ENCODE results near the gene ATXN7L3B. TPM values are rescaled to one million over a fixed set of nuclear protein-coding genes. Genes with fewer than 3 reads are reported as not detected.

Gene ATXN7L3B, protein sequence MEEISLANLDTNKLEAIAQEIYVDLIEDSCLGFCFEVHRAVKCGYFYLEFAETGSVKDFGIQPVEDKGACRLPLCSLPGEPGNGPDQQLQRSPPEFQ
- total RNA-seq = 10 to 100 TPM; 35.1 to 42.7 (median 38.1) TPM

DNA sequence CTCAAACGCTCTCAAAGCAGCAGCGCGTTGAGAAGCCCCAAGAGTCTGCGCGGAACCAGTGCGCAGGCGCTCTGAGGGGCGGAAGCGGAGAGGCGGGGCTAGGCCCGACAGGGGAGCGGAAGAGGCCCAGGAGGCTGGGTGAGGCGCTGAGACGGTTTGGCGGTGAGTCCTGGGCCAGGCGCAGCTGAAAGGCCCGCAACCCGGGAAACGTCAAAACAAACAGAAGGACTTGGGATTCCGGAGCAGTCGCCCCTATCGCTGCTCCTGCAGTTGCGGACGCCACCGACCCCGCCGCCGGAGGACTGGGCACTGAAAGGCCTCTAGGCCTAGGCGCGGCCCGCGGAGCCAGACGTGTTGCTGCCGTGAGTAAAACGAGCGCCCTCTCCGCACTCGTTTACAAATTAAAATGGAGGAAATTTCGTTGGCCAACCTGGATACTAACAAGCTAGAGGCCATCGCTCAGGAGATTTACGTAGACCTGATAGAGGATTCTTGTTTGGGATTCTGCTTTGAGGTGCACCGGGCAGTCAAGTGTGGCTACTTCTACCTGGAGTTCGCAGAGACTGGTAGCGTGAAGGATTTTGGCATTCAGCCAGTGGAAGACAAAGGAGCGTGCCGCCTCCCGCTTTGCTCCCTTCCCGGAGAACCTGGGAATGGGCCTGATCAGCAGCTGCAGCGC is at the start of gene ATXN7L3B:
TSS of gene ATXN7L3B (plus strand) at position 129 of the 679 bp plus-strand sequence. CDS start at position 407, 278 bp downstream.
- peak; percentile 90 to 94 for DNase-seq
- WGBS, 2 donors = 0% methylated on average over 33 to 39 of the region's 49 CpGs
- peak within 1 kb of the TSS; percentile 16 to 83 (median 71) for H3K4me3 ChIP-seq (replicated peaks in 1 of 3)
- no peaks in the 10 kb centered on the region for H3K36me3 ChIP-seq
- H3K9me3 ChIP-seq = no peaks in the 10 kb centered on the region
- TF ChIP-seq, protein P1, sequence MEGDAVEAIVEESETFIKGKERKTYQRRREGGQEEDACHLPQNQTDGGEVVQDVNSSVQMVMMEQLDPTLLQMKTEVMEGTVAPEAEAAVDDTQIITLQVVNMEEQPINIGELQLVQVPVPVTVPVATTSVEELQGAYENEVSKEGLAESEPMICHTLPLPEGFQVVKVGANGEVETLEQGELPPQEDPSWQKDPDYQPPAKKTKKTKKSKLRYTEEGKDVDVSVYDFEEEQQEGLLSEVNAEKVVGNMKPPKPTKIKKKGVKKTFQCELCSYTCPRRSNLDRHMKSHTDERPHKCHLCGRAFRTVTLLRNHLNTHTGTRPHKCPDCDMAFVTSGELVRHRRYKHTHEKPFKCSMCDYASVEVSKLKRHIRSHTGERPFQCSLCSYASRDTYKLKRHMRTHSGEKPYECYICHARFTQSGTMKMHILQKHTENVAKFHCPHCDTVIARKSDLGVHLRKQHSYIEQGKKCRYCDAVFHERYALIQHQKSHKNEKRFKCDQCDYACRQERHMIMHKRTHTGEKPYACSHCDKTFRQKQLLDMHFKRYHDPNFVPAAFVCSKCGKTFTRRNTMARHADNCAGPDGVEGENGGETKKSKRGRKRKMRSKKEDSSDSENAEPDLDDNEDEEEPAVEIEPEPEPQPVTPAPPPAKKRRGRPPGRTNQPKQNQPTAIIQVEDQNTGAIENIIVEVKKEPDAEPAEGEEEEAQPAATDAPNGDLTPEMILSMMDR (IDR thresholded peaks at IDR 0.05) = peak in 1 of 6 experiments; percentile 7
- peak in 1 of 2 donors; percentile 83 for TF ChIP-seq POLR2A (IDR thresholded peaks at IDR 0.05)
- no peaks in the 10 kb centered on the region for H3K27me3 ChIP-seq
- H3K4me1 ChIP-seq = peaks cover 19 to 33% of the 10 kb centered on the region in 2 donors
- intact Hi-C loops (cut with DNase I) = no loop called here
- peak within 1 kb of the TSS; percentile 90 to 96 (median 92) for H3K27ac ChIP-seq

DNA sequence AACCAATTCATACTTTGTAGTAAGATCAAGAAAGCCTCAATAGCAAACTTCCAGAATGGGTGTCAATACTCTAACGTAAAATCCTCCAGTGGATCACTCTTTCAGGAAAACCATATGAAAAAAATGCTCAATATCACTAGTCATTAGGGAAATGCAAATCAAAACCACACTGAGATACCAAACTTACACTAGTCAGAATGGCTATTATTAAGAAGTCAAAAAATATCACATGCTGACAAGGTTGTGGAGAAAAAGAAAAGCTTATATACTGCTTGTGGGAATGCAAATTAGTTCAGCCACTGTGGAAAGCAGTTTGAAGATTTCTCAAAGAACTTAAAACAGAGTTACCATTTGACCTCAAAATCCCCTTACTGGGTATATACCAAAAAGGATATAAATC is 49.5 kb upstream of the ATXN7L3B start:
- no peaks in the 10 kb centered on the region for H3K9me3 ChIP-seq
- DNase-seq = no peak
- H3K4me1 ChIP-seq = no peaks in the 10 kb centered on the region
- intact Hi-C loops (cut with DNase I) = no loop called here
- no peak overlapping the region for H3K27ac ChIP-seq
- no peak overlapping the region for H3K4me3 ChIP-seq (replicated peaks in 1 of 3)
- 79 to 86% methylated on average over 1 of the region's 1 CpG for WGBS, 2 donors
- H3K27me3 ChIP-seq = no peaks in the 10 kb centered on the region
- H3K36me3 ChIP-seq = no peaks in the 10 kb centered on the region
- TF ChIP-seq, protein P1 (IDR thresholded peaks at IDR 0.05) = no peak
- no peak for TF ChIP-seq POLR2A (IDR thresholded peaks at IDR 0.05)

DNA sequence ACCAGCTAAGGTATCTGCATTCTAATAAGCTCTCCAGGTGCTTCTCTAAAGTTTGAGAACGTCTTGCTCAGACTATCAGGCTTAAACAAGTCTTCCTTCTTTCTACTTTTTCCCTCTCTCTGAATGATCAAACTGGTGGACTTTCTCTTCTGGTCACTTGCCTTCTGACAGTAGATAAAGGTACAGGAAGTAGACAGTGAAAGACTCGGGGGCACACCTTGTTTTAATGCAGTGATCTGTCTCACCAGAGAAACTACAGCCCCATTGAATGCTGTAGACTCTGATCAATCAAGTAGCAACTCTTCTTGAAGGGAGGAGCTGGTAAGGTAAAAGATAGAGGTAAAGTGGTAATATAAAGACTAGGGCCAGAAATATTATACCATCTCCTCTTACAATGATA is 48.1 kb upstream of the ATXN7L3B start:
- DNase-seq = no peak
- Histone ChIP-seq H3K27me3 (no peaks in the 10 kb centered on the region), H3K9me3 (no peaks in the 10 kb centered on the region), H3K27ac (no peak overlapping the region), H3K4me3 (replicated peaks in 1 of 3) (no peak overlapping the region), H3K36me3 (no peaks in the 10 kb centered on the region), H3K4me1 (no peaks in the 10 kb centered on the region)
- TF ChIP-seq, protein P1 (IDR thresholded peaks at IDR 0.05) = no peak
- TF ChIP-seq POLR2A (IDR thresholded peaks at IDR 0.05) = no peak
- intact Hi-C loops (cut with DNase I) = no loop called here
- WGBS, 2 donors = 62 to 67% methylated on average over 2 of the region's 2 CpGs

DNA sequence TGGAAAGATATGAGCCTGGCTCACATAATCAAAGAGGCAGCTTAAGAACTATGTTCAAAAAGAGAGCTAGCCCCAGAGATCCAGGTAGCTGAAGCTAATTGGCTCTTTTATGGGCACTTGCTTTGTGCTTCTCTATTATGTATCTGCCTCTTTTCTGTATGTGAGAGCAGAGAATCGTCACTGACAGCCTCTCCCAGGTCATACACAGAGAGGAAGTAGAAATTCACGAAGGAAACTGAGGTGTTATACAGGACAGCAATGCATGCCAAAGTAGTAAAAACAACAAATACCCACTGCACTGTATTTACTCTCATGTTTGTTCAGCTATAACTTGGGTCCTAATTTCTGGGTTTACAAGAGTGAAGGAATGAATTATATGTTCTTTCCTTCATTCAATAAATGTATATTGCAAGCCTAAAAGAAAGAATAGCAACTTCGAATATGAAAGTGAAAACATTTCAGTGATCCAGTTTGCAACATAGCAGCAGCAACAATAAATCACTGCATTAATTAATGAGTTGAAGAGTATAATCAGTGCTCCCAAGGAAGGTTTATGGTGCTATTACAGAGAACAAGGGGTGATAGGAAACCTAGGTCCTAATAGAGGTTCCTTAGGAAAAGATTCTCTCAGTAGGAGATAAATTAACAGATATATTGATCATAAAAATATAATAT is 47.1 kb upstream of the ATXN7L3B start:
- DNase-seq = no peak
- WGBS, 2 donors = 51 to 54% methylated on average over 3 of the region's 3 CpGs
- Histone ChIP-seq H3K36me3 (no peaks in the 10 kb centered on the region), H3K9me3 (no peaks in the 10 kb centered on the region), H3K4me3 (replicated peaks in 1 of 3) (no peak overlapping the region), H3K27ac (no peak overlapping the region), H3K4me1 (no peaks in the 10 kb centered on the region), H3K27me3 (no peaks in the 10 kb centered on the region)
- TF ChIP-seq, protein P1 (IDR thresholded peaks at IDR 0.05) = no peak
- TF ChIP-seq POLR2A (IDR thresholded peaks at IDR 0.05) = no peak
- intact Hi-C loops (cut with DNase I) = no loop called here

DNA sequence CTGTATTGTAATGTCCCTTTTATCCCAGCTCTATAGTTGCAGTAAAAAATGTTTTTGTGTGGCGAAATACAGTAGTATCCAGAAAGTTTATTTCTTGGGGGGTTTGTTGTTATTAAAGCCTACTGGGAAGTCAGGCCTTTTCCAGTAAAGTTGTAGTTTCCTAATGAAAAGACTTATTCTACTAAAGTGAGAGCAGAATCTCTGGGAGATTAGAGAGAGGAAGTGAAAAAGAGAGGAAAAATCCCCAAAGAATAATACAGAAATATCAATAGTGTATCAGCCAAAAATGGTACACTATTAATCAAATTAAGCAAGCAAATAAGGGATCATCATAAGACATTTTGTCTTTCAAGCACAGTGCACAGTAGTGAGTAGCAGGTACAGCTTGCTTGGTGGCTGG is 46.3 kb upstream of the ATXN7L3B start:
- Histone ChIP-seq H3K4me3 (replicated peaks in 1 of 3) (no peak overlapping the region), H3K4me1 (no peaks in the 10 kb centered on the region), H3K36me3 (no peaks in the 10 kb centered on the region), H3K9me3 (no peaks in the 10 kb centered on the region), H3K27me3 (no peaks in the 10 kb centered on the region), H3K27ac (no peak overlapping the region)
- TF ChIP-seq, protein P1 (IDR thresholded peaks at IDR 0.05) = no peak
- no peak for TF ChIP-seq POLR2A (IDR thresholded peaks at IDR 0.05)
- intact Hi-C loops (cut with DNase I) = no loop called here
- no peak for DNase-seq
- 41 to 57% methylated on average over 1 of the region's 1 CpG for WGBS, 2 donors

Measured in thyroid gland (tissue), 4 donors.